ES-I3 (cell line): Measurements from ENCODE around the gene PRIMA1.

Experiments used
- H3K36me3 ChIP-seq: 2 replicates; pipeline ENCODE4 v1.6.1; 2013; ENCODE audit warnings: mild to moderate bottlenecking, low read length, control low read depth, moderate library complexity; ENCODE audit not compliant: insufficient read depth
- H3K4me1 ChIP-seq: 2 replicates; pipeline ENCODE4 v1.6.1; 2013; ENCODE audit warnings: mild to moderate bottlenecking, control low read depth, low read length; ENCODE audit not compliant: insufficient read depth
- H3K9ac ChIP-seq: 2 replicates; pipeline ENCODE4 v1.6.1; 2013; ENCODE audit warnings: low read depth, mild to moderate bottlenecking, low read length, moderate library complexity
- H3K9me3 ChIP-seq: 2 replicates; pipeline ENCODE4 v1.6.1; 2013; ENCODE audit warnings: mild to moderate bottlenecking, low read length, moderate library complexity; ENCODE audit not compliant: control insufficient read depth, insufficient read depth

PRIMA1 gene

DNA sequence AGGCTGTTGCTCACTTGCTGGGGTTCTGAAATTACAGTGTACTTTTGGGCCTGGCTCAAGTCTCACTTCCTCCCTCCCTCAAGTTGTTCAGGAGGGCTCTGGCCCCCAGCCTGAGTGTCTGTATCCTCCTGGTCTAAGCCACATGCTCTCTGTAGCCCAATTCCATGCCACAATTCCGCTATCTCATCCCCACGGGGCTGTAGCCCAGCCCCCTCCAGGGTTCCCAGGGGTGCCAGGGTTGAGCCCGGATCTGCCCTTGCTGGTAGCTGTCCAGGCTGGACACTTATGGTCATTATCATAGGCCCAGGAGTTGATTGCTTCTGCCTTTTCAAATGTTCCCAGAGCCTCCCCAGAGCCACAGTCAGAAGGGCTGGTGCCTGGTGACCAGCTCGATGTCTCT, 65.3 kb downstream of the PRIMA1 start:
- H3K4me1 ChIP-seq: no peaks in the 10 kb centered on the region
- H3K9me3 ChIP-seq: no peaks in the 10 kb centered on the region
- no peak overlapping the region for H3K9ac ChIP-seq
- no peaks in the 10 kb centered on the region for H3K36me3 ChIP-seq

DNA sequence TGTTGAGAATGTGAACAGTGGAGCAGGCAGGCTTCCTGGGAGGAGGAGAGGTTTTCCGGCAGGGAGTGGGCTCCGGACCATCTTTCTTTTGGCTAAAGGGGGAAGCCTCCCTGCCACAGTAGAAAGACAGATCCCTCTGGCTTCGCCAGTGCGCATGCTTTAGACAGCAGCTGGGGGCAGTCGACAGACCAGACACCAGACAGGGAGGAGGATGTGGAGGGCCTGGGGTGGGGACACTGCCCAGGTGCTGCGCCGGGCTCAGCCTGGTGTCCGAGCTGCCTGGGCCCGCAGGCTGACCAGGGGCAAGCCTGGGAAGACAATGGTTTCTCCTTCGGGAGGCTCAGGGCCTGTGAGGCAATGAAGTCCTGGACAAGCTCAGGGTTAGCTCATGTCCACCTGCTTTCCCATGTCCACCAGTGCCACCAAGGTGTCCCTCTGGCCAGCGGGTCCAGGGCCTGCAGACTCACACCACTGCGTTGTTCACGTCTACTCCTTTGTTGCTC, 67.3 kb downstream of the PRIMA1 start:
- Histone ChIP-seq H3K4me1 (no peaks in the 10 kb centered on the region), H3K9ac (no peak overlapping the region), H3K36me3 (no peaks in the 10 kb centered on the region), H3K9me3 (no peaks in the 10 kb centered on the region)

DNA sequence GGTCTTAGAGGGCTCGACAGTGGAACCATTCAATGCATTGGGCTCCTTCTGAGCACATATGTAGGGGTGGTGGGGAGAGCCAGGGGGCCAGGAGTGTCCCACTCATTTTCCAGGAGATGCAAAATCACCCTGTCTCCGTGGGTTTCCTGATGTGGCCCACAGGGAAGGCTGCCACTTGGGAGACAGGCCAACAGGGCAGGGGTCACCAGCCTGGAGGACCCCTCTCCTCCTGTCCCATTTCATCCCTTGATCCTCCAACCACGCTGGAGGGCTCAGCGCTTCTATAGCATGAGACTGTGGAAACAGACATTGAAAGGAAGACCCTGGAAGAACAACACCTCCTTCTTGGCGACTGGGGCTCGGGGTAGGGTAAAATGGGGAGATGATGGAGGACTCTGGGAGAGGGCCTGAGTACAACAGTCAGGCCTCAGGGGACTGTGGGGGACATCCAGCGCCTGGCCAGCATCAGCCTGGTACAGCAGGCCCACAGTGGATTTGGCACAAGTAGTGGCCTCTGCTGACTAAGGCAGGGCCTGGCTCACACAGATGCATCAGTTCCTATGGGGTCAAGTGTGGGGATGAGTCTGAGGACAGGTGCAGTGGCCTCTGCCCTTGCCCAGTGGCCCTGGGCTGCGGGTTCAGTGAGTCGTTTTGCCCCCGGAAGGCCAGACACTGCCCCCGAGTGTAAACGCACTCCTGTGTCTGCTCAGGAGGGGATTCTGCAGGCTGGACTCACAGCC, 68.0 kb downstream of the PRIMA1 start:
- no peak overlapping the region for H3K9ac ChIP-seq
- H3K9me3 ChIP-seq: no peaks in the 10 kb centered on the region
- no peaks in the 10 kb centered on the region for H3K4me1 ChIP-seq
- H3K36me3 ChIP-seq: no peaks in the 10 kb centered on the region

GRCh38 chr14:93719256-93719655, 69.0 kb downstream of the PRIMA1 start:
- no peaks in the 10 kb centered on the region for H3K4me1 ChIP-seq
- no peak overlapping the region for H3K9ac ChIP-seq
- no peaks in the 10 kb centered on the region for H3K36me3 ChIP-seq
- no peaks in the 10 kb centered on the region for H3K9me3 ChIP-seq

DNA sequence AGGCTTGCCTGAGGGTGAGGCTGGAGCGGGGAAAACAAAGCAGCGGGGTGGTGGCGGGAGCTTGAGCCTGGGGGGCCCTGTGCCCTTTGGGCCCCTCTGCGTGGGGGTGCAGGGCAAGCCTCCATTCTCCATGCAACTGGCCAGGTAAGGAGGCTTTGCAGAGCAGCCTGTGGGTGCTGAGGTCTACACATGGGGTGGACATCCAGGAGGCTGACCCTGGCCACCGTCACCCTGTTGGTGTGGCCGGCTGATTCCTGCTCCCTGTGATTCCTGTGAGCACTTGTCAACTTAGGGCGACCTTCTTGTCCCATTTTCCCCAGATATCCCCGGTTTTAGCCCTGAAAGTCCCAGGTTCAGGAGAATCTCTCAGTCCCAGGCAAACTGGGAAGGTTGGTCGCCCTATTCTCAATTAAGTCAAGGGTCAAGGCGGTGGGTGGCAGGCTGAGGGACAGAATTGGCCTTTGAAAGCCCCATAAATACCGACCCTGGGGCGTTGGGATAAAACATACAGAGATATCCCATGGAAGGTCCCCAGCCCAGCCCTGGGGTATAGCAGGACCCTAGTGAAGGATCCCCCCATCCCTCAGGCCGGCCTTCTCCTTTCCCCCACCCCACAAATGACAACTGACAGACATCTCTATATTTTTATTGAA, 70.5 kb downstream of the PRIMA1 start:
- Histone ChIP-seq H3K36me3 (no peaks in the 10 kb centered on the region), H3K9ac (no peak overlapping the region), H3K4me1 (peaks cover 5% of the 10 kb centered on the region; the same call in 1 of the 2 replicates), H3K9me3 (no peaks in the 10 kb centered on the region)

GRCh38 chr14:93716746-93717667, 71.3 kb downstream of the PRIMA1 start:
- no peak overlapping the region for H3K9ac ChIP-seq
- no peaks in the 10 kb centered on the region for H3K9me3 ChIP-seq
- H3K36me3 ChIP-seq: no peaks in the 10 kb centered on the region
- H3K4me1 ChIP-seq: peaks cover 13% of the 10 kb centered on the region; the same call in 1 of the 2 replicates

DNA sequence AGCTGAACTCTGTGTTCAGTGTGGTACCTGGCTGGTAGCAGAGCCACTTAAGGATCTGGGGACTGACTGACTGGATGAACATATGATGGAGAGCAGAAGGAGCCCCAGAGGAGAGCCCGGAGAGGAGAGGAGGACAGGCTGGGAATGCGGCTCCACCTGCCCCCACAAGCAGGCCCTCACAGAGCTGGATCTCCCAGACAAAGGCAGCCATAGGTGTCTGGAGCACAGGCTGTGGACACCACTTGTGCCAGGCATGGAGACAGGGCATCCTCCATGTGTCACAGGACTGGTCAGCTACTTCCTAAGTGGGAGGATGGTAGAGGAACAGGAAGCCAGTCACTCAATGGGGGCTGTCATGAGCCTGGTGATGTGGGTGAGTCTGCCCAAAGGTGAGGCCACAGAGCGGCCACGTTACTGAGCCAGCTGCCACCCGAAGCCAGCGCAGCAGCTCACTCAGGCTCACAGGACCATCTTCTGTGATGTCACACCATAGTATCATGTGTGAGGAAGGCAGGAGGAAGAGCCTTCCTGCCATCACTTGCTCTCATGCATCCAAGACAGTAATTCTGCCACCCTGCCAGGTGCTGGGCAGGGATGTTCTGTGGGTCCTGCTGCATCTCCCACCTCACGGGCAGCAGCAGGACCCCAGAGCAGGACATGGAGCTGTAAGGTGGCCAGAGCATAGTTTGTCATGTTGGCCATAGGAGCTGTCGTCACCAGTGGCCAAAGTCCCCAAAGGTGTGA, 72.1 kb downstream of the PRIMA1 start:
- Histone ChIP-seq H3K9ac (no peak overlapping the region), H3K4me1 (peaks cover 13% of the 10 kb centered on the region; the same call in 1 of the 2 replicates), H3K36me3 (no peaks in the 10 kb centered on the region), H3K9me3 (no peaks in the 10 kb centered on the region)

GRCh38 chr14:93715279-93715927, 72.9 kb downstream of the PRIMA1 start:
- no peak overlapping the region for H3K9ac ChIP-seq
- H3K36me3 ChIP-seq: no peaks in the 10 kb centered on the region
- H3K9me3 ChIP-seq: no peaks in the 10 kb centered on the region
- H3K4me1 ChIP-seq: peaks cover 13% of the 10 kb centered on the region; the same call in 1 of the 2 replicates

DNA sequence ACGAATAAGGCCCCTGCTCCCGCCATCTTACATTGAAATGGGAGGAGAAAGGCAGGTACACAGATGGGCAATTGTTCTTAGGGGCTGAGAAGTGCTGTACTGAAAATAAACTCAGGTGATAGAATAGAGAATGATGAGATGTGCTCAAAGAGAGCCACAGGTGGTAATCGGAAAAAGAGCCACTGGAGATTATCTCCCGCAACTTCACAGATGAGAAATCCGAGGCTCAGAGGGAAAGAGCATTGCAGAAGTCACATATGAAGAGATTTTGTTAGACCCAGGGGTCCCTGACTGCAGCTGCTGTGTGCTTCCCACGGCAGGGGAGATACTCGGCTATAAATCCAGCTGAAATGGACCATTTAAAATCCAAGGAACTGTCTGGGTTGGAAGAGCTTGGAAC, 73.7 kb downstream of the PRIMA1 start:
- Histone ChIP-seq H3K9ac (no peak overlapping the region), H3K36me3 (no peaks in the 10 kb centered on the region), H3K9me3 (no peaks in the 10 kb centered on the region), H3K4me1 (peaks cover 13% of the 10 kb centered on the region; the same call in 1 of the 2 replicates)

GRCh38 chr14:93713726-93714405, 74.4 kb downstream of the PRIMA1 start:
- H3K4me1 ChIP-seq: peaks cover 18% of the 10 kb centered on the region; the same call in 1 of the 2 replicates
- no peak overlapping the region for H3K9ac ChIP-seq
- H3K9me3 ChIP-seq: no peaks in the 10 kb centered on the region
- no peaks in the 10 kb centered on the region for H3K36me3 ChIP-seq

- Histone ChIP-seq H3K4me1 (peaks cover 18% of the 10 kb centered on the region; the same call in 1 of the 2 replicates), H3K9me3 (no peaks in the 10 kb centered on the region), H3K9ac (no peak overlapping the region), H3K36me3 (no peaks in the 10 kb centered on the region)
Observed at GRCh38 chr14:93712838-93713724, 75.2 kb downstream of the PRIMA1 start.

DNA sequence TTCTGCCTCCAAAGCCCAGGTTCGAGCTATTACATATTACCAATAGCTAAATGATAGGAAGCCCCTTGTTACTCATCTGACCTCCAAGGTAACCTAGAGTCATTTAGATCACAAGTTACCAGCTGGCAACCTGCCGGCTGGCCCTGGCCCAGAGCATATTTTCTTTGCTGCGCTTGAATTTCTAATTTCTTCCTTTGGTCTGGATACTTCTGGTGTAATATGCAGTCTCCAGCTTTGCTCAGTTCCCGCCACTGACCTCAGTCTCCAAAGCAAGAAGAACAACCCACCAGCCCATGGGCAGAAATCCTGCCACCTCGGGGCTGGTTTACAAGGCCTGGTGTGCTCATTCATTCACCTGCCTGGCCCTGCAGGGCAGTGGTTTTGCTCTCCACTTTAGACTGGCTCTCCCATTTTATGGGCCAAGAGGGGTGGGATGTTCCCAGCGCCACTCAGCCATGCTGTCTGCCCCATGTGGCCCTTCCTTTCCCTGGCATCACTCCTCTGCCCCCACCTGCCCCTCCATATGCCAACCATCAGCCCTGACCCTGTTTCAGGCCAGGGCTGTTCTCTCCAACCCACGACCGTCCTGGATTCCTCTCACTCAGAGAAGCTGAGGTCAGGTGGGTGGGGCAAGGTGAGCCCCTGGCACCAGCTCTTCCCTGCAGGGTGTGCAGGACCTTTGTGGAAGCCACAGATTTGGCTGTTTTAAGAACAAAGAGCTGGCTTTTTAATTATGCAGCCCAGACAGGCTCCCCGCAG, 76.0 kb downstream of the PRIMA1 start:
- H3K36me3 ChIP-seq: no peaks in the 10 kb centered on the region
- no peaks in the 10 kb centered on the region for H3K9me3 ChIP-seq
- no peak overlapping the region for H3K9ac ChIP-seq
- peaks cover 18% of the 10 kb centered on the region; the same call in 1 of the 2 replicates for H3K4me1 ChIP-seq
